GM12878 (cell line): ENCODE results near the gene PI16. TPM values are rescaled to one million over a fixed set of nuclear protein-coding genes. Genes with fewer than 3 reads are reported as not detected.

Experiments
- ASH2L ChIP-seq: fragments of 300-600, 200-600 bp; sonication (generic); IDR thresholded peaks from 2 replicates; pipeline ENCODE4 v1.6.1; 2017; ENCODE audit warnings: low read depth, mild to moderate bottlenecking, borderline replicate concordance
- CUX1 ChIP-seq: IDR thresholded peaks from 2 replicates; pipeline ENCODE4 v1.6.1; 2012; ENCODE audit warnings: improper control_type of control experiment, low read depth, low read length; ENCODE audit not compliant: insufficient replicate concordance
- DPF2 ChIP-seq: fragments of 450-650 bp; IDR thresholded peaks from 2 replicates; pipeline ENCODE4 v1.6.1; 2017; ENCODE audit warnings: mild to moderate bottlenecking
- EP300 ChIP-seq, 2 experiments: fragments of 150-350 bp in 1 of 2; IDR thresholded peaks; 2 replicates each; pipeline ENCODE4 v1.6.1; 2011 to 2012; ENCODE audit warnings: low read depth in 2 of 2, low read length in 2 of 2, borderline replicate concordance in 1 of 2, improper control_type of control experiment in 1 of 2, inconsistent platforms in 1 of 2; ENCODE audit not compliant: control insufficient read depth in 1 of 2
- FOXK2 ChIP-seq: fragments of 450-650 bp; IDR thresholded peaks from 2 replicates; pipeline ENCODE4 v1.6.1; 2017; ENCODE audit warnings: mild to moderate bottlenecking, moderate library complexity
- GABPA ChIP-seq: IDR thresholded peaks from 2 replicates; pipeline ENCODE4 v1.6.1; 2014; ENCODE audit warnings: antibody characterized with exemption, low read depth, mild to moderate bottlenecking, inconsistent platforms
- IRF4 ChIP-seq: IDR thresholded peaks from 2 replicates; pipeline ENCODE4 v1.6.1; 2011; ENCODE audit warnings: low read depth, low read length
- KAT2A ChIP-seq: conservative IDR thresholded peaks from 2 replicates; pipeline ENCODE4 v1.6.1; 2011; ENCODE audit warnings: low read depth, low read length; ENCODE audit not compliant: control insufficient read depth
- KDM1A ChIP-seq: fragments of 200-600 bp; sonication (generic); IDR thresholded peaks from 2 replicates; pipeline ENCODE4 v1.6.1; 2016; ENCODE audit warnings: borderline replicate concordance
- MEF2B ChIP-seq: fragments of 450-650 bp; IDR thresholded peaks from 2 replicates; pipeline ENCODE4 v1.6.1; 2018; ENCODE audit warnings: mild to moderate bottlenecking, moderate library complexity; ENCODE audit not compliant: partially characterized antibody, poor library complexity, severe bottlenecking
- NFIC ChIP-seq: IDR thresholded peaks from 2 replicates; pipeline ENCODE4 v1.6.1; 2012; ENCODE audit warnings: low read depth, mild to moderate bottlenecking, inconsistent platforms, low read length, moderate library complexity
- NKRF ChIP-seq: fragments of 450-650 bp; conservative IDR thresholded peaks from 2 replicates; pipeline ENCODE4 v1.6.1; 2017; ENCODE audit warnings: mild to moderate bottlenecking, moderate library complexity
- NRF1 ChIP-seq: conservative IDR thresholded peaks from 2 replicates; pipeline ENCODE4 v1.6.1; 2011; ENCODE audit warnings: mild to moderate bottlenecking, low read depth, low read length, improper control_type of control experiment
- POLR2A ChIP-seq: IDR thresholded peaks from 2 replicates; pipeline ENCODE4 v1.6.1; 2011; ENCODE audit warnings: low read depth, mild to moderate bottlenecking, low read length
- RAD51 ChIP-seq: fragments of 450-650 bp; IDR thresholded peaks from 2 replicates; pipeline ENCODE4 v1.6.1; 2016; ENCODE audit warnings: moderate library complexity, mild to moderate bottlenecking, inconsistent platforms
- RFX5 ChIP-seq: IDR thresholded peaks from 2 replicates; pipeline ENCODE4 v1.6.1; 2011; ENCODE audit warnings: low read depth, low read length, improper control_type of control experiment
- SREBF1 ChIP-seq: IDR thresholded peaks from 2 replicates; pipeline ENCODE4 v1.6.1; 2012; ENCODE audit warnings: mild to moderate bottlenecking, low read length
- TCF12 ChIP-seq: IDR thresholded peaks from 2 replicates; pipeline ENCODE4 v1.6.1; 2011; ENCODE audit warnings: low read depth, mild to moderate bottlenecking, low read length
- ZBTB4 ChIP-seq: fragments of 450-650 bp; formaldehyde crosslinking; IDR thresholded peaks from 2 replicates; pipeline ENCODE4 v1.4.0; 2022; ENCODE audit warnings: mild to moderate bottlenecking, moderate library complexity
- ZNF217 ChIP-seq: fragments of 450-650 bp; IDR thresholded peaks from 2 replicates; pipeline ENCODE4 v1.6.1; 2017; ENCODE audit warnings: antibody characterized with exemption, mild to moderate bottlenecking
- polyA plus RNA-seq, 11 experiments: library from polyadenylated mRNA; depleted of rRNA in 4 of 11; unstranded in 6 of 11; stranded (reverse) in 5 of 11; fragments of >200 nt; fragmentation: Nextera tagmentation in 4 of 11; fragmentation: Illumina TruSeq in 1 of 11; extraction: Ambion mirVana in 4 of 11; extraction: Trizol in 1 of 11; gene quantifications; 1 replicate in 1 of 11; 2 replicates in 10 of 11; pipeline versions ENCODE4 v1.2.1 to v1.2.3, GENCODE V29; 2011 to 2016; ENCODE audit warnings: inconsistent platforms in 2 of 11, missing spikeins in 2 of 11, low read depth in 1 of 11
- total RNA-seq, 4 experiments: library from RNA; depleted of rRNA in 3 of 4; stranded (reverse); fragments of >200 nt in 3 of 4; fragmentation: Illumina TruSeq in 1 of 4; extraction: Trizol in 1 of 4; gene quantifications; 2 replicates each; pipeline versions ENCODE4 v1.2.1 to v1.2.3, GENCODE V29; 2013 to 2021

The PI16 gene
- total and polyA plus RNA-seq, 10 of the 15 experiments (the other 5 are each of a cell fraction or from before 2014, with no cell fraction given): 0.08 to 0.12 TPM; not detected in 8

GRCh38 chr6:37007340-37008043 is 53.0 kb downstream of the PI16 start (continued):
- TF ChIP-seq ASH2L (no peak), NRF1 (no peak), MEF2B (no peak), TCF12 (no peak), KAT2A (no peak), SREBF1 (no peak), RFX5 (no peak), NFIC (no peak), EP300 (IDR thresholded peaks at IDR 0.05; ENCODE audit: borderline replicate concordance in 1 of 2, control insufficient read depth in 1 of 2, low read depth in 2 of 2, low read length in 2 of 2) (no peak), RAD51 (no peak), ZBTB4 (CRISPR knock-in tag) (no peak), NKRF (peak; percentile 68; the same call in 1 of the 2 replicates), POLR2A (peak; percentile 60; the same call in 1 of the 2 replicates), DPF2 (0 out of 2 replicates have a peak, but pooled peaks have one; percentile 23), KDM1A (no peak), IRF4 (no peak), GABPA (no peak), CUX1 (no peak), FOXK2 (no peak), ZNF217 (no peak)
